ENCODE data around the gene HOXB3.
A peak's percentile ranks its signal among the peaks of the same experiment; 100 is the strongest.

DNA sequence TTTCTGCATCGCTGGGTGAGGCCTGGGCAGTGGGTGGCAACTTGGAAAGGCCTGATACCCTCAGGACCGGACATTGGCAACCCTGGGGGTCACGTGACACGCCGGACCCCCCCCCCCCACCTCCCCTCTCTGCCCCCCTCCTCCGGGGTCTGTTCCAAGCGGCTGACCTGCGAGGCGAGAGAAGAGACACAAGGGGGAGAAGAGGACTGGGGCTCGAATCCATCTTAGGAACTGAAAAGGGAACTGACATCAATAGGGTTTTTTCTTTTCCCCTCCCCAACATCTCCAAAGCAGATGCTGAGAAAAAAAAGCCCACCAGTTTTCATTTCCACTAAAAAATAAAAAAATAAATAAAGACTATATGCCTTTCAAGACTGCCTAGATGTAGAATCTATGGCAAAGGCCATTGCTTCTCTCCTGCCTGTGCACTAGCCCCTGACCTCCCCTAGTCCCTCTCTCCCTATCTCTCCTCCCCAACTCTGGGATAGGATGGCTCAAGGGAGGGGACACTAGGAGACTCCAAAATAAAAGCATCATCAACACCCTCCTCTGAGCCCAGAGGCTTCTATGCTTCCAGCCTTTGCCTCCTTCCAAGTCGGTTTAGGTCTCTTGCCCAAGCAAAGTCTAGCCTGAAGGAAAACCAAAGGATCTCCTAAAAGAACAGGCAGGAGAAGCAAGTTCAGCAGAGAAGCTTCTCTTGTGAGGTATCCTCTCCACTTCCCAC, 37.4 kb downstream of the HOXB3 start:
- TF ChIP-seq, protein P1, sequence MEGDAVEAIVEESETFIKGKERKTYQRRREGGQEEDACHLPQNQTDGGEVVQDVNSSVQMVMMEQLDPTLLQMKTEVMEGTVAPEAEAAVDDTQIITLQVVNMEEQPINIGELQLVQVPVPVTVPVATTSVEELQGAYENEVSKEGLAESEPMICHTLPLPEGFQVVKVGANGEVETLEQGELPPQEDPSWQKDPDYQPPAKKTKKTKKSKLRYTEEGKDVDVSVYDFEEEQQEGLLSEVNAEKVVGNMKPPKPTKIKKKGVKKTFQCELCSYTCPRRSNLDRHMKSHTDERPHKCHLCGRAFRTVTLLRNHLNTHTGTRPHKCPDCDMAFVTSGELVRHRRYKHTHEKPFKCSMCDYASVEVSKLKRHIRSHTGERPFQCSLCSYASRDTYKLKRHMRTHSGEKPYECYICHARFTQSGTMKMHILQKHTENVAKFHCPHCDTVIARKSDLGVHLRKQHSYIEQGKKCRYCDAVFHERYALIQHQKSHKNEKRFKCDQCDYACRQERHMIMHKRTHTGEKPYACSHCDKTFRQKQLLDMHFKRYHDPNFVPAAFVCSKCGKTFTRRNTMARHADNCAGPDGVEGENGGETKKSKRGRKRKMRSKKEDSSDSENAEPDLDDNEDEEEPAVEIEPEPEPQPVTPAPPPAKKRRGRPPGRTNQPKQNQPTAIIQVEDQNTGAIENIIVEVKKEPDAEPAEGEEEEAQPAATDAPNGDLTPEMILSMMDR (IDR thresholded peaks at IDR 0.05): no peak
- peak; percentile 21 to 85 for TF ChIP-seq POLR2AphosphoS5 (IDR thresholded peaks at IDR 0.05)
- TF ChIP-seq POLR2A (IDR thresholded peaks at IDR 0.05; ENCODE audit: low read depth): no peak
